NCI-H2029 treated with DMSO at 0.1 percent for 48 hours (cell line): ENCODE results near the gene ZNF544.
A peak's percentile ranks its signal among the peaks of the same experiment; 100 is the strongest.
"Not testable (repeated sequence)": the region's sequence is repeated elsewhere in the genome, so short reads cannot be mapped to it uniquely, and the experiment has no call there.

ENCODE experiments used
- DNase-seq: peaks from one replicate; lab custom pipeline; 2025; lab: John Stamatoyannopoulos, UW

ZNF544 gene

GRCh38 chr19:58252102-58252685 is 23.5 kb downstream of the ZNF544 start:
- no peak for DNase-seq

GRCh38 chr19:58258259-58258658 is 29.5 kb downstream of the ZNF544 start:
- not testable (repeated sequence) for DNase-seq

- no peak for DNase-seq
Observed at GRCh38 chr19:58261600-58261967, 32.9 kb downstream of the ZNF544 start.

GRCh38 chr19:58261968-58262921 is 33.5 kb downstream of the ZNF544 start:
- DNase-seq: no peak

- no peak for DNase-seq
Observed at GRCh38 chr19:58262922-58263296, 34.2 kb downstream of the ZNF544 start.

GRCh38 chr19:58265100-58265499 is 36.4 kb downstream of the ZNF544 start:
- DNase-seq: no peak

- DNase-seq: no peak
Observed at GRCh38 chr19:58268344-58268743, 39.6 kb downstream of the ZNF544 start.

- no peak for DNase-seq
Observed at GRCh38 chr19:58274771-58275201, 46.1 kb downstream of the ZNF544 start.

GRCh38 chr19:58275564-58275963 is 46.9 kb downstream of the ZNF544 start:
- DNase-seq: no peak

- no peak for DNase-seq
Observed at GRCh38 chr19:58277197-58277596, 48.5 kb downstream of the ZNF544 start.

GRCh38 chr19:58277748-58278540 is 49.2 kb downstream of the ZNF544 start:
- no peak for DNase-seq

GRCh38 chr19:58278541-58279041 is 49.9 kb downstream of the ZNF544 start, which contains the start of gene ZNF8:
TSS of gene ZNF8 (plus strand) at chr19:58278955. CDS start at chr19:58279082, 127 bp downstream.
- DNase-seq: peak; percentile 81

GRCh38 chr19:58279042-58279924 is 50.6 kb downstream of the ZNF544 start:
- DNase-seq: peak; percentile 29

GRCh38 chr19:58279925-58280316 is 51.2 kb downstream of the ZNF544 start:
- DNase-seq: no peak

GRCh38 chr19:58284199-58284598 is 55.5 kb downstream of the ZNF544 start:
- DNase-seq: no peak

GRCh38 chr19:58291943-58292342 is 63.2 kb downstream of the ZNF544 start:
- DNase-seq: no peak

GRCh38 chr19:58294743-58295374 is 66.1 kb downstream of the ZNF544 start:
- no peak for DNase-seq

- DNase-seq: no peak
Observed at GRCh38 chr19:58296104-58296503, 67.4 kb downstream of the ZNF544 start.

- DNase-seq: no peak
Observed at GRCh38 chr19:58300620-58301019, 71.9 kb downstream of the ZNF544 start.

GRCh38 chr19:58304255-58304654 is 75.5 kb downstream of the ZNF544 start:
- DNase-seq: no peak

- no peak for DNase-seq
Observed at GRCh38 chr19:58304748-58305064, 76.0 kb downstream of the ZNF544 start.
